CD4-positive, alpha-beta T cell treated with Interleukin-15 for 1 hour (primary cell): ENCODE data around the gene RARA.
A peak's percentile ranks its signal among the peaks of the same experiment; 100 is the strongest.
"Not testable (repeated sequence)": the region's sequence is repeated elsewhere in the genome, so short reads cannot be mapped to it uniquely, and the experiment has no call there.

Experiments
- DNase-seq: peaks from one replicate; pipeline ENCODE4 v3.0.0-alpha.2; 2020

Gene RARA

DNA sequence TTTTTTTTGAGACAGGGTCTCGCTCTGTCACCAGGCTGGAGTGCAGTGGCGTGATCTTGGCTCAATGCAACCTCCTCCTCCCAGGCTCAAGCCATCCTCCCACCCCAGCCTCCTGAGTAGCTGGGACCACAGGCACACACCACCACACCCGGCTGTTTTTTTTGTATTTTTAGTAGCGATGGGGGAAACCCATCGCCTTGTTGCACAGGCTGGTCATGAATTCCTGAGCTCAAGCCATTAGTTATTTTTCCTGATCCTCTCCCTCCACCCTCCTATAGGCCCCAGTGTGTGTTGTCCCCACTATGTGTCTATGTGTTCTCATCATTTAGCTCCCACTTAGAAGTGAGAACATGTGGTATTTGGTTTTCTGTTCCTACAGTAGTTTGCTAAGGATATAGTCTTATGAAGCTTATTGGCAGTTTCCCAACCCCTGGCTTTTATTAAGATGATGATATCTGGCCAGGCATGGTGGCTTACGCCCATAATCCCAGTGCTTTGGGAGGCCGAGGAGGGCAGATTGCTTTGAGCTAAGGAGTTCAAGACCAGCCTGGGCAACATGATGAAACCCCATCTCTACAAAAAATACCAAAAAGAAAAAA, 9.7 kb upstream of the RARA start:
- not testable (repeated sequence) for DNase-seq

GRCh38 chr17:40301315-40301714, 7.7 kb upstream of the RARA start:
- no peak for DNase-seq

GRCh38 chr17:40303009-40303657, 5.8 kb upstream of the RARA start:
- DNase-seq: peak; percentile 56

- DNase-seq: no peak
These were observed 5.0 kb upstream of the RARA start for GRCh38 chr17:40303708-40304551.

DNA sequence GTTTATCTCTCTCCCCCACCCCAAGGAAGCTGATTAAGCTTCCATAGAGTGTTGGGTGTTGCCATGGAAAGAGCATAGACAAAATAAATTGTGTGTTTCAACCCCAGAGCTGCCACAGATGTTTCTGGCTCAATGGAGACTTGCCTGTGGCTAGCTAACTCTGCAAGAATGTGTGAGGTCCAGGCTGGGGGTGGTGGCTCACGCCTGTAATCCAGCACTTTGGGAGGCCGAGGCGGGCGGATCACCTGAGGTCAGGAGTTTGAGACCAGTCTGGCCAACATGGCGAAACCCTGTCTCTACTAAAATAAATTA, 4.5 kb upstream of the RARA start:
- DNase-seq: not testable (repeated sequence)

GRCh38 chr17:40304866-40305265, 4.1 kb upstream of the RARA start:
- DNase-seq: not testable (repeated sequence)

DNA sequence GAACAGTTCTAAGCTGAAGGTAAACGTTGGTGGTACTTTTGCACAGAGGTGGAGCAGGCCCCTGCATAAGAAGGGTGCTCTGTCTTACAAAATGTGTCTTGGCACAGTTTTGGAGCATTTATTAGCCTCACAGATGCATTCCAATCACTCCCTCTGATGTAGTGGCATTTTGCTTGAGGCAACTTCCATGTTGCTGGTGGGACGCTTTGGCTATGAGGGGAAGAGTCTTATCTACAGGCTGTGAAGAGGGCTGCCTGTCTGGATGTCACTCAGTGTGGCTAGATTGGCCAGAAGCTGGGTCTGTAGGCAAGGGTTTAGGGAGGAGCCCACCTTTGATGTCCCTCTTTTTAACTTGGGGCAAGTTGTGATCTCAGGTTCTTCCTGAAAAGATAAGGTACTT, 2.6 kb upstream of the RARA start:
- no peak for DNase-seq

DNA sequence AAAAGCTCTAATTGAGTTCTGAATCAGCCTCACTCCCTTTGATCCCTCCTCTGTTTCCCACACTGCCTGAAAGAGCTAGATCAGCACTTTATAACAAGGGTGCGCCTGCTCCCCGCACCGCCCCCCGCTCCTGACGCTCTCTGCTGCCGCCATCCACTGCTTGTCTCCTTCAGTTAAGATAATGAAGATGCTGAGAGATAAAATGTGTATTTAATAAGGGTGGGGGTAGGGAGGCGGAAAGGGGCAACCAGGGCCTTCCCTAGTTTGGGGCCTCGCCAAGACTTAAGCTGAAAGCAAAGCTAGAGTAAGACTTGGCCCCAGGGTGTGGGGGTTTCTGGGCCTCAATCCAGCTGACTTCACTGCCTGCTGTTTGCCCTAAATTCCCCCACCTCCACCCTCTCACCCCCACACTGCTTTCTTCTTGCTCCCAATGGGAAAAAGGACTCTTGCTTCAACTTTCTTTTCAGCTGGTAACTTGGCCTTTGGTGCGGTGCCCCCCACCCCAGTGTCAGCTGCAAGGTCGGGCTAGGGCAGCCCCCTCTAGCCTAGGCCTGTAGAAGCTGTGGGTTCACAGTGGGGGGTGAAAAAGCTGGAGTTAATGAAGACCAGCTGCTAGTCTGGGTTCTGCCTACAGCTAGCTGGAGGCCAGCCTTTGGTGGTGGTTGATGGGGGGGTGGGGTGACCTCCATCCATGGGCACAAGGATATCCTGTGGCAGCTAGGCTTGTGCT, 1.8 kb upstream of the RARA start:
- DNase-seq: no peak

- no peak for DNase-seq
These were observed 1.2 kb upstream of the RARA start for GRCh38 chr17:40307740-40308239.

DNA sequence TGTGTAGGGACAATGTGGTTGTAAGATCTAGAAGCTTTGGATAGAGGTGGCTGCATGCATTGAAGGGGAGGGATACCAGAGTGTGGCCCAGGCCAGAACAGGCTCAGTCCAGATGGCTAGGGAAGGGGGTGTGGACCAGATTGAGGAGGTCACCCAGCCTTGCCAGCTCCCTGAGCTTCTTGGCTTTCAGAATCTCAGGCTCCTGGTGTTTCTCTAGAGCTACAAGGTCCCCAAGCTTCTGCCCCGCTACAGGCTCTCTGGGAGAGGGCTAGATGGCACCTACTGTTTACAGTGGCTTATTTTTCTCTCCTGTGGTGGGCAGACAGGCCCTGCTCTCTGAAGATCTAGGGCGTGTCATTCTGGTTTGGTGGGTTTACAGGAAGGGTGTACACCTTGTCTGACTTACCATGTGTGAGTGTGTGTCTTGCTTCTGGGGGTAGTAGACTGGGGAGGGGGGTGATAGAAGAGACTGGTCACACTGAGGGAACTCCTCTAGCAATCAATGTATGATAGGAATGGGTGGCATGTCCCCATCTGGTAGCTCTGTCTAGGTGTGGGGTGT, 1.1 kb downstream of the RARA start:
- no peak for DNase-seq

- no peak for DNase-seq
These were observed 2.0 kb downstream of the RARA start for GRCh38 chr17:40310882-40311391.

DNA sequence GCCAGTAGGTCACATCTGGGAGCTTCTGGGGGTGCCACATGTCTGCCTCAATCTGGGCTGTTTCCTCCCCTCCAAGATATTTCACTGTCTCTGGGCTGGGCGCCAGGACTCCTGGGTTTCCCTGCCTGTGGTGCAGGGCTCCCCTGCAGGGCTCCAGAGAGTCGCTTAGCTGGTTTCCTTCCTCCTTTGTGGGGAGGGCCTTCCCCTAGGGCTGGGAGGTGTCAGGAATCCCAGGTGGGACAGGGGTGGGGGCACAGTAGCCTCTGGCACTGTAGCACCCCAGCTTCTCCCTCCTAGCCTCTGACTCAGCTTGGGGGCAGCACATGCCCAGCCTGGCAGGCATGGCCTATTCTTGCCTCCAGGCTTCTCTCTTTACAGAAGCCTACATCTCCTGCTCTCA, 2.6 kb downstream of the RARA start:
- no peak for DNase-seq

DNA sequence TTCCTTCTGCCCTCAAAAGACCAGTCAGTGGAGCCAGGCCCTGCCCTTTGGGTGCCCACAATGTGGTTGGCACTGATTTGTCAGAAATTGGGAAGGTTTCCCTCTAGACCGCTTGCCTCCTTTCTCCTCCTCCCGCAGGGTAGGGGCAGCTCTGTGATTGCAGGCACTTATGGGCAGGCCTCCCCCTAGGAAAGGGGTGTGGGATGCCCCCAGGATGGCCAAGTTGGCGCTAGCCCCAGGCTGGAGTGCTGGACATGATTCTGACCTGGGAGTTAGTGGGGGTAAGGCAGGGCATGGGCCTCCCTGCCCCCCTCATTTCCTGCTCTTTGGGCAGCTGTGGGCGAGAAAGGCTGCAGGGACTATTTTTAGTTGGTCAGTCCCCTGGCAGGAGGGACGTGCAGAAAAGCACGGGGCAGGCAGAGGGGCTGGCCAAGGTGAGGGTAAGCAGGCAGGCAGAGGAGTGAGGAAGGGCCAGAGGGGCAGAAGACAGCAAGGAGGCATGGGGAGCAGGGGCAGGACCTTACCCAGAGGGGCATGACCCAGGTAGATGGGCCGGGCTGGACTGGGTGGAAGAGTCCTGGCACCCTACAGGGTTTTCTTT, 3.3 kb downstream of the RARA start:
- DNase-seq: no peak

- no peak for DNase-seq
These were observed 4.1 kb downstream of the RARA start for GRCh38 chr17:40312893-40313667.

- DNase-seq: no peak
These were observed 4.9 kb downstream of the RARA start for GRCh38 chr17:40313668-40314583.

DNA sequence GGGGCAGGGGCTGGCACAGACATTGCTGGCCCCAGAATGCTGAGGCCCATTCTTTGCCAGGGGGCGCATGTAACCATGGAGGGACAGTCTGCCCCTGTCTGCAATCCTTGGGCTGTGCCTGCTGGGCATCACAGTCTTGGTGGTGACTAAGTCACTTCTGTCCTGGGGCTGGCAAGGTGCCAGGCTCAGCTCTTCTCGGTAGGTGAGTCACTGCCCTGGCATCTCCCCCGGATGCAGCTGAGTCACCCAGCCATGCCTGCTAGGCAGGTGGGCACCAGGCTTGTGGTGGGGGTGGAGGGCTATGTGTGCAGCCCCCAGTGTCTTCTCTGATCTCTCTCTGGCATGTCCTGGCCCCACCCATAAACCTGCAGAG, 5.6 kb downstream of the RARA start:
- DNase-seq: peak; percentile 90

GRCh38 chr17:40315206-40315605, 6.2 kb downstream of the RARA start:
- DNase-seq: no peak

DNA sequence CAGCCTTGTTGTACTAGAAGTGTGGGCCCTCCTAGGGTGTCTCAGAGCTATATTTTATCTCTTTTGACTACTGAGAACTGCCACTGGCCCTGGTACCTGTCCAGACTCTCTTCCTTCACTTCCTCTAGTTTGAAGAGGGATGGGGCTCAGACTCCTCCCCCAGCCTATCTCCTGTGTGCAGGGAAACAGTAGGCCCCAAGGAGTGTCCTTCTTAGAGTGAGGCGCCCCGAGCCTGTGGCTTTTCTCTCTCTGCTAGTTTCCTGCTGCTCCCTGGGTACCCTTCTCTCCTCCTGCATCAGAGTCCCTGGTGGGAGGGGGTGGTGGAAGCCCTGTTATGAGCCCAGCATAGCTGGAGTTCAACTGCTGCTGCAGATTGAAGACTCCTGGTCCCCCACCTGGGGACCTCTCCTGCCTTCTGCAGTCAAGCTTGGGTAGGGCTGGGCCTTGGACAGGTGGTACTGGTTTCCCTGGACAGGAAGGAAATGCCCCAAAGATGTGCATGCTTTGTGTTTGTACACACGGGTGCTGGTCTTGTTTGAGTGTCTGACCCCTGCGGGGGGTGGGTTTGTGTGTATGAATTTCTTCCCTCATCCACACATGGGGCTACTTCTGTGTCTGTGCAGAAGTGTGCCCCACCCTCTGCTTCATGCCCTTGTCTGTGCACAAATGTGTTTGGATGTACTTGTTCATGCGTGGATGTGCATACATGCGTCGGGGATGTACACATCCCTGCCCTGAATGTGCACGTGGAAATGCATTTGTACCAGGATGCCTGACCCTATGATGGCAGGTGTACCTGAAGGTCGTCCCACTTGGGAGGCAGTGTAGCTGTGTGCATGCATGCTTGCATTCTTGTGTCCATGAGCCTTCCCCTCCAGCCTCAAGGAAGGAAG, 6.9 kb downstream of the RARA start:
- no peak for DNase-seq

GRCh38 chr17:40316571-40317344, 7.8 kb downstream of the RARA start:
- DNase-seq: no peak
